Upper lobe of left lung (tissue), 4 donors: ENCODE measurements around the gene PTPRD.

Experiments
- EP300 ChIP-seq, 4 donors: sonication (generic); formaldehyde crosslinking; IDR thresholded peaks; one replicate each; pipeline ENCODE4 v1.5.1; 2017; ENCODE audit warnings: antibody characterized with exemption in 4 of 4, control low read depth in 2 of 4
- POLR2A ChIP-seq, 4 donors: fragments of 450-650 bp; IDR thresholded peaks; one replicate each; pipeline ENCODE4 v1.5.1; 2016 to 2017; ENCODE audit warnings: antibody characterized with exemption in 4 of 4, mild to moderate bottlenecking in 2 of 4
- POLR2AphosphoS5 ChIP-seq, 2 donors: sonication (generic); formaldehyde crosslinking; IDR thresholded peaks; one replicate each; pipeline ENCODE4 v1.5.1; 2017; ENCODE audit warnings: antibody characterized with exemption in 2 of 2
- TF ChIP-seq, protein P1 (sequence below), 6 experiments: fragments of 450-650 bp in 4 of 6; fragments of 200-600 bp in 2 of 6; sonication (generic) in 2 of 6; IDR thresholded peaks; one replicate each; pipeline ENCODE4 v1.5.1; 2016 to 2019; ENCODE audit warnings: antibody characterized with exemption in 6 of 6

DNA sequence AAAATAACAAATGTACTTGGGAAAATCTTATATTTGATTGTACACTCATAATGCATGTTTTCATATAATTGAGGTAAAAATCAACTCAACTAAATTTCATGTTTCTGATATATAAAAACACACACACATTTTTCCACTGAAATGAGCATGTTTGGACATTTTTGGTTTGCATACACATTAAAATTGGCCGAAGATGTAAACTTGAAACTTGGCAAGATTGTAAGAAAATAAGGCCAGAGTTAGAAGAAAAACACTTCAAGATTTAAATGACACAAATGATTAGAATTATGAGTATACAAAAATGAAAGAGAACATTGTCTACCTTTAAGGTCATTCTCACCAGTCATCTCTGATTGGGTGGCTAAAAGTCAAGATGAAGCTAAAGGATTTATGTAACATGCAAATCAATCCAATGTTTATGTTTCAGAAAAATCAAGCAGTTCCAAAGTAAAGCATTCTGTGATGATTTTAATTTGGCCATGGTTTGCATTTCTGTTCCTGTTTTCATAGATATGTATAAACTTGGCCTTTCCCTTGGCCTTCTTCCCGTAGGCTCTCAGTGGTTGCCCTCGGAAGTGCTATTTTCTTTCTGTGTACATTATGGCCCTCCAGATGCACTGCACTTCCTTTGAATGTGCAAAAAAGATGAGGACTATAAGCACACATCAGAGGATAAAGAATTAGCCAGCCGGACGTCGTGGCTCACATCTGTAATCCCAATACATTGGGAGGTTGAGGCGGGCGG is 1707.9 kb downstream of the PTPRD start:
- TF ChIP-seq EP300 (IDR thresholded peaks at IDR 0.05) (no peak), POLR2A (IDR thresholded peaks at IDR 0.05) (no peak), POLR2AphosphoS5 (IDR thresholded peaks at IDR 0.05) (no peak)
- TF ChIP-seq, protein P1, sequence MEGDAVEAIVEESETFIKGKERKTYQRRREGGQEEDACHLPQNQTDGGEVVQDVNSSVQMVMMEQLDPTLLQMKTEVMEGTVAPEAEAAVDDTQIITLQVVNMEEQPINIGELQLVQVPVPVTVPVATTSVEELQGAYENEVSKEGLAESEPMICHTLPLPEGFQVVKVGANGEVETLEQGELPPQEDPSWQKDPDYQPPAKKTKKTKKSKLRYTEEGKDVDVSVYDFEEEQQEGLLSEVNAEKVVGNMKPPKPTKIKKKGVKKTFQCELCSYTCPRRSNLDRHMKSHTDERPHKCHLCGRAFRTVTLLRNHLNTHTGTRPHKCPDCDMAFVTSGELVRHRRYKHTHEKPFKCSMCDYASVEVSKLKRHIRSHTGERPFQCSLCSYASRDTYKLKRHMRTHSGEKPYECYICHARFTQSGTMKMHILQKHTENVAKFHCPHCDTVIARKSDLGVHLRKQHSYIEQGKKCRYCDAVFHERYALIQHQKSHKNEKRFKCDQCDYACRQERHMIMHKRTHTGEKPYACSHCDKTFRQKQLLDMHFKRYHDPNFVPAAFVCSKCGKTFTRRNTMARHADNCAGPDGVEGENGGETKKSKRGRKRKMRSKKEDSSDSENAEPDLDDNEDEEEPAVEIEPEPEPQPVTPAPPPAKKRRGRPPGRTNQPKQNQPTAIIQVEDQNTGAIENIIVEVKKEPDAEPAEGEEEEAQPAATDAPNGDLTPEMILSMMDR (IDR thresholded peaks at IDR 0.05): no peak
